ENCODE measurements around the gene OR52D1. TPM values are rescaled to one million over a fixed set of nuclear protein-coding genes. Genes with fewer than 3 reads are reported as not detected.

OR52D1 gene
- total RNA-seq, 1 experiment from 2014 or later: not detected

GRCh38 chr11:5507177-5507932 is 18.9 kb downstream of the OR52D1 start:
- Histone ChIP-seq H3K9ac (ENCODE audit: low read length) (no peak overlapping the region), H3K9me2 (replicated peaks; ENCODE audit: low read length) (no peaks in the 10 kb centered on the region), H3F3A (ENCODE audit: low read length, unreplicated experiment) (no peaks in the 10 kb centered on the region), H3K27ac (ENCODE audit: low read length) (no peak overlapping the region), H3K36me3 (ENCODE audit: low read depth, low read length) (no peaks in the 10 kb centered on the region), H2AFZ (ENCODE audit: low read length) (no peak overlapping the region), H3K4me2 (ENCODE audit: low read length) (no peak overlapping the region), H3K79me2 (ENCODE audit: low read length) (no peaks in the 10 kb centered on the region), H3K27me3 (ENCODE audit: low read length) (peaks cover 31% of the 10 kb centered on the region; the same call in 1 of the 2 replicates), H3K4me3 (ENCODE audit: low read length) (no peak overlapping the region), H3K4me1 (ENCODE audit: insufficient read depth, low read length) (no peaks in the 10 kb centered on the region), H3K9me3 (ENCODE audit: low read length) (no peaks in the 10 kb centered on the region), H4K20me1 (ENCODE audit: low read length) (no peaks in the 10 kb centered on the region)
- ChIA-PET POLR2A (ENCODE audit: unreplicated experiment) (no interaction called here), CTCF (no interaction called here)
- BruUV-seq (replicated peaks): no TSS peak
- TF ChIP-seq, protein P1, sequence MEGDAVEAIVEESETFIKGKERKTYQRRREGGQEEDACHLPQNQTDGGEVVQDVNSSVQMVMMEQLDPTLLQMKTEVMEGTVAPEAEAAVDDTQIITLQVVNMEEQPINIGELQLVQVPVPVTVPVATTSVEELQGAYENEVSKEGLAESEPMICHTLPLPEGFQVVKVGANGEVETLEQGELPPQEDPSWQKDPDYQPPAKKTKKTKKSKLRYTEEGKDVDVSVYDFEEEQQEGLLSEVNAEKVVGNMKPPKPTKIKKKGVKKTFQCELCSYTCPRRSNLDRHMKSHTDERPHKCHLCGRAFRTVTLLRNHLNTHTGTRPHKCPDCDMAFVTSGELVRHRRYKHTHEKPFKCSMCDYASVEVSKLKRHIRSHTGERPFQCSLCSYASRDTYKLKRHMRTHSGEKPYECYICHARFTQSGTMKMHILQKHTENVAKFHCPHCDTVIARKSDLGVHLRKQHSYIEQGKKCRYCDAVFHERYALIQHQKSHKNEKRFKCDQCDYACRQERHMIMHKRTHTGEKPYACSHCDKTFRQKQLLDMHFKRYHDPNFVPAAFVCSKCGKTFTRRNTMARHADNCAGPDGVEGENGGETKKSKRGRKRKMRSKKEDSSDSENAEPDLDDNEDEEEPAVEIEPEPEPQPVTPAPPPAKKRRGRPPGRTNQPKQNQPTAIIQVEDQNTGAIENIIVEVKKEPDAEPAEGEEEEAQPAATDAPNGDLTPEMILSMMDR (conservative IDR thresholded peaks at IDR 0.05; ENCODE audit: low read depth, low read length): no peak
- TF ChIP-seq EZH2 (IDR thresholded peaks at IDR 0.05; ENCODE audit: low read length, unreplicated experiment) (no peak), EZH2phosphoT487 (IDR thresholded peaks at IDR 0.05; ENCODE audit: borderline replicate concordance, low read length) (no peak)
- DNase-seq: no peak
- intact Hi-C loops (cut with micrococcal nuclease): no loop called here
- no peak for ATAC-seq

DNA sequence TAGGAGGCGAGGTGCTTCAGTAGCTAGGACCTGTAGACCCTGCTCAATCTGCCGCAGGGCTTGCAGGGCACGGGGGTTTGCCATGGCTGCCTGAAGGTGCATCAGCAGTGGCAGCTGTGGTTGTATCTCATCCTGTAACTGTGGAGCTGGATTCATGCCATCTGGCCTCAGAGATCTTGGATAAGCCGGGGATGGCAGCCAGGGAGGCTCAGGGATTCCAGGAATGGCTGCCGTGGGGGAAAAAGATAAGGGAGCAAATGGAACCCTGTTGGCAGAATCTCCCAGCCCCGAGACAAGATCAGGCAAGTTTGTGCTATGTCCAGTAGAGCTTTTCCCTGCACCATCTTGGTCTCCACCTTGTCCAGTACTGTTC is 19.4 kb downstream of the OR52D1 start:
- Histone ChIP-seq H3K4me3 (ENCODE audit: low read length) (no peak overlapping the region), H2AFZ (ENCODE audit: low read length) (no peak overlapping the region), H4K20me1 (ENCODE audit: low read length) (no peaks in the 10 kb centered on the region), H3K27me3 (ENCODE audit: low read length) (peaks cover 25% of the 10 kb centered on the region; the same call in 1 of the 2 replicates), H3K27ac (ENCODE audit: low read length) (no peak overlapping the region), H3K4me2 (ENCODE audit: low read length) (no peak overlapping the region), H3K79me2 (ENCODE audit: low read length) (no peaks in the 10 kb centered on the region), H3K4me1 (ENCODE audit: insufficient read depth, low read length) (no peaks in the 10 kb centered on the region), H3K9ac (ENCODE audit: low read length) (no peak overlapping the region), H3K9me3 (ENCODE audit: low read length) (no peaks in the 10 kb centered on the region), H3K36me3 (ENCODE audit: low read depth, low read length) (no peaks in the 10 kb centered on the region), H3K9me2 (replicated peaks; ENCODE audit: low read length) (no peaks in the 10 kb centered on the region), H3F3A (ENCODE audit: low read length, unreplicated experiment) (no peaks in the 10 kb centered on the region)
- ChIA-PET CTCF (no interaction called here), POLR2A (ENCODE audit: unreplicated experiment) (no interaction called here)
- BruUV-seq (replicated peaks): no TSS peak
- no peak for ATAC-seq
- intact Hi-C loops (cut with micrococcal nuclease): no loop called here
- DNase-seq: no peak
- TF ChIP-seq EZH2 (IDR thresholded peaks at IDR 0.05; ENCODE audit: low read length, unreplicated experiment) (no peak), EZH2phosphoT487 (IDR thresholded peaks at IDR 0.05; ENCODE audit: borderline replicate concordance, low read length) (no peak)
- TF ChIP-seq, protein P1 (conservative IDR thresholded peaks at IDR 0.05; ENCODE audit: low read depth, low read length): no peak

DNA sequence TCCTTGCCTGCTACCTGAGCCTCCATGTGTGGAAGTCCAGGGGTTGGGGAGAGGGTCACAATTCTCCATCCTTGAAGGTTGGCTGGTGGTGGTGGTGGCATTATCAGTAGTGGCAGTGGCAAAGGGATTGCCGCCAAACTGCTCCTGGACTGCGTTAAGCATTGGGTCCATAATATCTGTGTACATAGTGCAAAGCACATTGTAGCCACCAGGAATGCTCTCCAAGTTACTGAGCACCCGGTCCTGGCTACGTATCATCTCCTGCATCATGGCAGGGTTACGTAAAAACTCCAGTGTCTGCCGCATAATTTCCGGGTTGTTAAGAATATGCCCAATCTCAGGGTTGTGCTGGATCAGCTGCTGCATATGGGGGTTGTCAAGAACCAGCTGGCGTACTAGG is 20.1 kb downstream of the OR52D1 start:
- DNase-seq (no peak), ATAC-seq (no peak)
- ChIA-PET POLR2A (ENCODE audit: unreplicated experiment) (no interaction called here), CTCF (no interaction called here)
- no peaks in the 10 kb centered on the region for H3K9me3 ChIP-seq (ENCODE audit: low read length)
- H2AFZ ChIP-seq (ENCODE audit: low read length): no peak overlapping the region
- no peaks in the 10 kb centered on the region for H4K20me1 ChIP-seq (ENCODE audit: low read length)
- H3K27ac ChIP-seq (ENCODE audit: low read length): no peak overlapping the region
- H3K27me3 ChIP-seq (ENCODE audit: low read length): peaks cover 28% of the 10 kb centered on the region; the same call in 1 of the 2 replicates
- BruUV-seq (replicated peaks): no TSS peak
- no peaks in the 10 kb centered on the region for H3F3A ChIP-seq (ENCODE audit: low read length, unreplicated experiment)
- no peaks in the 10 kb centered on the region for H3K9me2 ChIP-seq (replicated peaks; ENCODE audit: low read length)
- intact Hi-C loops (cut with micrococcal nuclease): no loop called here
- no peaks in the 10 kb centered on the region for H3K79me2 ChIP-seq (ENCODE audit: low read length)
- no peak overlapping the region for H3K9ac ChIP-seq (ENCODE audit: low read length)
- no peak overlapping the region for H3K4me3 ChIP-seq (ENCODE audit: low read length)
- H3K36me3 ChIP-seq (ENCODE audit: low read depth, low read length): no peaks in the 10 kb centered on the region
- TF ChIP-seq, protein P1 (conservative IDR thresholded peaks at IDR 0.05; ENCODE audit: low read depth, low read length): 0 out of 2 replicates have a peak, but pooled peaks have one; percentile 10
- TF ChIP-seq EZH2 (IDR thresholded peaks at IDR 0.05; ENCODE audit: low read length, unreplicated experiment) (no peak), EZH2phosphoT487 (IDR thresholded peaks at IDR 0.05; ENCODE audit: borderline replicate concordance, low read length) (no peak)
- H3K4me1 ChIP-seq (ENCODE audit: insufficient read depth, low read length): no peaks in the 10 kb centered on the region
- H3K4me2 ChIP-seq (ENCODE audit: low read length): no peak overlapping the region

All from PC-3 (cell line).